Fibroblast of lung (primary cell): ENCODE data around the gene TSPYL6.

Experiments
- CTCF ChIP-seq, 2 donors: IDR thresholded peaks in 1 of 2; conservative IDR thresholded peaks in 1 of 2; 1 replicate in 1 of 2; 2 replicates in 1 of 2; pipeline ENCODE4 v1.5.1; 2011 to 2012; ENCODE audit warnings: low read length in 2 of 2, control low read depth in 1 of 2, inconsistent platforms in 1 of 2, low read depth in 1 of 2, mild to moderate bottlenecking in 1 of 2
- EZH2 ChIP-seq: IDR thresholded peaks from 2 replicates; pipeline ENCODE4 v1.5.1; 2012; ENCODE audit warnings: low read length, control low read depth, mild to moderate bottlenecking; ENCODE audit errors: missing control alignments

- no peak for TF ChIP-seq CTCF (conservative IDR thresholded peaks at IDR 0.05 in 1 of 2, IDR thresholded peaks at IDR 0.05 in 1 of 2; ENCODE audit: low read depth in 1 of 2, low read length in 2 of 2)
- no peak for TF ChIP-seq EZH2
Measured at GRCh38 chr2:54254180-54254579, 1.8 kb downstream of the TSPYL6 start.
